UCSD-AML1 (cell line): ENCODE data around the gene IDH3A.

ENCODE experiments used
- DNase-seq: peaks from one replicate; lab custom pipeline; 2025; ENCODE audit not compliant: unreplicated experiment; lab: John Stamatoyannopoulos, UW

Gene IDH3A

DNA sequence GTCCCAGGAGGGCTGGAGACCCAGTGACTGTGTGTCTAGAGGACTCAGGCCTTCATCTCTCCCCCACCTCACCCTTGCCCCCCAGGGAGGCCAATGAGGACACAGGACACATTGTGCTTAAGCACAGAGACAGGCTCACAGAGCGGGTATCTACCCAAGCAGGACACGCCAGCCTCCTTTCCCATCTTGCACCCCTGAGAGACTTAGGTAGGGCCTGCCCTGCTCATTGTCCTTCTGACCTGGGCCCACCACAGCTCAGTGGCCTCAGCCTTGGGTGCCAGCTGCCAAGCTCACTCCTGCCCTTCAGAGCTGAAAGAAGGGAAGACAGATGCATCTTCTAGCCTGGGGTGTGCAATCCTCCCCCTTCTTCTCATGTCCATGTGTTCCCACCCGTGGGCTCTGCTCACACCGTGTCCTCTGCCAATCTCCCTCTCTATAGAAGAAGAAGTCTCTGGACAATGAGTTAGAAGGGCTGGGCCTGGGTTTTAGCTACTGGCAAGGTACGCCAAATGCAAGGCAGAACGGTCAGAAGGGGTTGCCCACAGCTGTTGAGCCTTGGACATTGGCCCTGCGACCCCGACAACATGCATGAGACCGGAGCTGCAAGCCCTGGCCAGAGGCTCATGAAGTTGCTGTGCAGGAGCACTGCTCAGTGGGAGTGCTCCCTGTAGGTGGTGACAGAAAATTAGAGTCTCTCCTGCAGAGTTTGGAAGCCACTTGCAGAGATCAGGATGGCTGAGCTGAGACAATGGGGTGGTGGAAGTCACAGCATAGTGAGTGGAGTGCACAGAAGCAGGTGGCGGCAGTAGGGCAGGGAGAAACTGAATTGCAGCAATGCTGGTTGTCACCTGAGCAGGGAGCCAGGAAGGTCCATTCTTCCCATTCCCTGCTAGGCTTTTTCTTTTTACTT, 52.4 kb downstream of the IDH3A start:
- no peak for DNase-seq

- no peak for DNase-seq
Observed at GRCh38 chr15:78203346-78204225, 54.4 kb downstream of the IDH3A start.

- DNase-seq, result no peak
Observed at GRCh38 chr15:78204351-78205309, 55.5 kb downstream of the IDH3A start.

DNA sequence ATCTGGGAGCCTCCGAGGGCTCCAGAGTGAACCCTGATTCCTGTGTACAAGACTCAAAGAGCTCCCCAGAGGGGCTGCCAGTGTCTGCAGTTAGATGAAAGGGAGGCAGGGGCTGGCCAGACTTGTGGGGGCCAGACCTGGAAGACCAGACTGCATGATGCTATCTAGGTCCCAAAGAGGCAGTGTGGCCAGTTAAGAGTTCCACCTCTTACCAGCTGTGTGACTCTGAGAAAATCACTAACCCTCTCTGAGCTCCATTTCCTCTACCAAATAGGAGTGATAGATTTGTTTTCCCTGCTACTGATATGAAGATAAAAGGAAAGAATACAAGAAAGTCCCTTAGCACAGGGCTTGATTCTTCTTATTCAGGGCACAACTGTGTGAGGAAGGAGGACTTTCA, 56.2 kb downstream of the IDH3A start:
- no peak for DNase-seq

GRCh38 chr15:78205856-78206255, 56.7 kb downstream of the IDH3A start:
- no peak for DNase-seq

- DNase-seq, result no peak
Observed at GRCh38 chr15:78206326-78207109, 57.4 kb downstream of the IDH3A start.

GRCh38 chr15:78207110-78207458, 57.9 kb downstream of the IDH3A start:
- DNase-seq, result no peak

DNA sequence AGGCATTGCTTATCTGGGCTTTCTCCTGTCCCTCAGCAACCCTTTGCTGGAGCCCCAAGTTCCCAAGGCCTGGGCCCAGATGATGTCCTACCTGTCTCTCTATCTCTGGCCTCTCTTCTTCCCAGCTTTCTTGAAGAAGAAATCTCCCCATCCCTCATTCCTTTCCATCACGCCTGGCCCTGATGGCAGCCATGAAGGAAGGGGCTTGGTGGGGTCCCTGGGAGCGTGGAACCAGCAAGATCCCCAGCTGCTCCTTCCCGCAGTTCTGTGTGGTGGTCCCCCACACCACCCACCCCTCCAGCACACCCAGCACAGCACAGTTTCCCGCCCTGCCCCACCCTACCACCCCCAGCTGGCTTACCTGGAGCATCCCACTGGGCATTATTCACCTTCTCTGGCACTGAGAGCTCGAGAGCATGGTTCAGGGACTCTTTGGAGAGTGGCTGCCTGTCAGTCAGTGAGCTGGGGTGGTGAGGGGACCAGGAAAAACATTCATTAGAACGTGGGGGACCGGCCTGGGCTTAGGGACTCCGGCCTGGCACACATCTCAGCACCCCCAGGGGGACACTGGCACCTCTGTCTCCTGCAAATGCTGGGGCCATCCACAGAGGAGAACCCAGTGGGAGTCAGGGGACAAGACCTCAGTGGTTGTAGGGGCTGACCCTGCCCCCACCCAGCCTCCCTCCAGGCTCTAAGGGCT, 58.6 kb downstream of the IDH3A start:
- no peak for DNase-seq

- DNase-seq, result no peak
Observed at GRCh38 chr15:78208341-78208844, 59.2 kb downstream of the IDH3A start.

DNA sequence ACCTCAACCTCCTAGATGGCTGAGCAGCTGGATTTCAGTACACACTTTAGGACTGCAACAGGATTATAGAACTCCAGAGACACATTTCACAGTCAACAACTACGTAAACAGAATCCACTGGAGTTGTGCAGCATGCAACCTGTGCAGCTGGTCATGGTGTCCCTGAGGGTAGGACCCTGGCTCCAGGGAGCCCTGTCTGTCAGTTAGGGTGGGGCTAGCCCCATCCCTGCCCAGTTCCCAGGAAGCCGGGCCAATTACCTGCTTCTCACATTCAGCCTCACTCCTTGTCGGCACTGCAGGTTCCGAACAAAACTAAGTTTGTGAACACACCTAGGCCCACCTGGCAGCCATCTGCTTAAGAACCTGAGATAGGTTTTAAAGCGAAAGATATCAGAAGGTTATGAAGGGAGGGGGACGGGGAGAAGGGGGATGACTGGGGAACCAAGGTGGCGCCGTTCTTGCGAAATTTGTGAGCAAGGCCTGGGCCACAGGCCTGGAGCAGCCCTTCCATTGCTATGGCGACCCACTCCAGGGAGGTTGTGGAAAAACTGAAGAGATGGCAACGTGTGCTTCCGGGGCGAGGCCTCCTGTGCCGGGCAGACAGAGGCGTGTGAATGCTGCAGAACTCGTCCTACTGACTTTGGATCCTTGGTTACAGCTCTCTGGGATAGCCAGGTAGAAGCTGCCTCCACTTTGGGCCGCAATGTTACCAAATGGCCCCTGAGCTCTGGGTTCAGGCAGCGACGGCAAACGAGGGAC, 59.9 kb downstream of the IDH3A start:
- DNase-seq, result no peak

DNA sequence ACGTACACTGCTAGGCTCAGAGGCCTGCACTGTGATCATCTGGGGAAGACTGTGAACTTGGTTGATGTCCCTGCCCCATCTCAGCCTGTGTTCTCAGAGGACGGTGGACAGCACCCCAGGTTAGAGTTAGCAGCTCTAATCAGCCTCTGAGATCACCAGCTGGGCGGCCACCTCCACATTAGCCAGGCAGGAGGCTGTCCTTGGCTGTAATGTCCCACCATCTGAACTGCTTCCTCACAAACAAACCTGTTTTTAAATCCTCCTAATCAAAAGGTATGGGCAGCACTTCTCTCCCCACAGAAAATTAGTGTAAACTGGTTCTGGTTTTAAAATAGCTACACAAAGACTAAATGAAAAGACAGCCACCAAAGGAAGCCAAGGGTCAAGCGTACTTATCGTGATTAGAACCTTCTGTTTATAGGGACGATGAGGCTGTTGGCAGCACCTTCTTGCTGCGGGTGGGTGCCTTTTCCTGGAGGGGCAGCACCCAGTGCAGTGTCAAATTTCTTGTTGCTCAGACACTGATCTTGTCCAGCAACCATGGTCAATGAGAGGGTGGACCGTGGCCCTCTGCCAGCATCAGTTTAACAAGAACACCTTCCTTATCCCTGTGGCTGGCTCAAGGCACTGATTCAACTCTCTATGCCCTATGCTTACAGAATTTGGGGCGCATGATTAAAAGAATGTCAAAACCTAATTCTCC, 60.6 kb downstream of the IDH3A start:
- no peak for DNase-seq

GRCh38 chr15:78210349-78210717, 61.2 kb downstream of the IDH3A start:
- DNase-seq, result no peak

GRCh38 chr15:78211189-78211921, 62.2 kb downstream of the IDH3A start:
- DNase-seq, result no peak

DNA sequence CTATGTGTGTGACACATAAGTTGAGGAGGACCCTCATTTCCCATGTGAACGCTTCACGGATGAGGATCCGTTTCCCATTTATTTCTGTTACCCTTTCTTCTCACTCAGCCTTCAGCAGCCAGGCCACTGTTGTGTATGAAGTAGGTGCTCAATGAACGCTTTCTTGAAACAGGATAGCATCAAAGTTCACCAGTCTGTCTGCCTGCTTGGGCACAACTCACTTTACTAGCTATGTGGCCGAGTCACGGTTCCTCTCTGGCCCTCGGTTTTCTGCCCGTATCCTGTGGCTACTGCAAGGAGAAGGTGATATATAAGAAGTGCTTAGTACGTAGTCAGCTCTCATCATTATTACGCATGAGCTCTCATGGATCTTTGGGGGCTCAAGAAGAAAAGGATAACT, 62.8 kb downstream of the IDH3A start:
- no peak for DNase-seq

GRCh38 chr15:78212546-78213424, 63.6 kb downstream of the IDH3A start:
- DNase-seq, result no peak

GRCh38 chr15:78213425-78213750, 64.2 kb downstream of the IDH3A start:
- no peak for DNase-seq

- DNase-seq, result no peak
Observed at GRCh38 chr15:78213956-78214355, 64.8 kb downstream of the IDH3A start.
